Measurements from ENCODE around the gene C1orf87.

- TF ChIP-seq RARB (CRISPR knock-in tag; IDR thresholded peaks at IDR 0.05) (no peak), ZFP3 (CRISPR knock-in tag; IDR thresholded peaks at IDR 0.05) (no peak), ARNTL (CRISPR knock-in tag; IDR thresholded peaks at IDR 0.05; ENCODE audit: borderline replicate concordance, low read depth) (no peak), PPARA (CRISPR knock-in tag; IDR thresholded peaks at IDR 0.05; ENCODE audit: borderline replicate concordance) (no peak), BACH2 (CRISPR knock-in tag; IDR thresholded peaks at IDR 0.05; ENCODE audit: borderline replicate concordance) (no peak), SNAI2 (CRISPR knock-in tag; IDR thresholded peaks at IDR 0.05) (no peak), ESRRG (CRISPR knock-in tag; IDR thresholded peaks at IDR 0.05) (no peak), CSRNP3 (CRISPR knock-in tag; IDR thresholded peaks at IDR 0.05) (no peak), OSR1 (CRISPR knock-in tag; IDR thresholded peaks at IDR 0.05) (no peak), PATZ1 (CRISPR knock-in tag; IDR thresholded peaks at IDR 0.05; ENCODE audit: borderline replicate concordance) (no peak), ZFP30 (CRISPR knock-in tag; IDR thresholded peaks at IDR 0.05) (no peak)
- TF ChIP-seq, protein P1, sequence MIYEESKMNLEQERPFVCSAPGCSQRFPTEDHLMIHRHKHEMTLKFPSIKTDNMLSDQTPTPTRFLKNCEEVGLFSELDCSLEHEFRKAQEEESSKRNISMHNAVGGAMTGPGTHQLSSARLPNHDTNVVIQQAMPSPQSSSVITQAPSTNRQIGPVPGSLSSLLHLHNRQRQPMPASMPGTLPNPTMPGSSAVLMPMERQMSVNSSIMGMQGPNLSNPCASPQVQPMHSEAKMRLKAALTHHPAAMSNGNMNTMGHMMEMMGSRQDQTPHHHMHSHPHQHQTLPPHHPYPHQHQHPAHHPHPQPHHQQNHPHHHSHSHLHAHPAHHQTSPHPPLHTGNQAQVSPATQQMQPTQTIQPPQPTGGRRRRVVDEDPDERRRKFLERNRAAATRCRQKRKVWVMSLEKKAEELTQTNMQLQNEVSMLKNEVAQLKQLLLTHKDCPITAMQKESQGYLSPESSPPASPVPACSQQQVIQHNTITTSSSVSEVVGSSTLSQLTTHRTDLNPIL (CRISPR knock-in tag; IDR thresholded peaks at IDR 0.05; ENCODE audit: low read depth): no peak
These were observed 7.6 kb downstream of the C1orf87 start for GRCh38 chr1:60066001-60066400.

Data from SK-N-SH treated with all-trans-retinoic acid at 6 μM for 48 hours (cell line).